HG03159 (cell line): Measurements from ENCODE around the gene CISH.

ENCODE experiments used
- ATAC-seq: cut with Tn5 transposase; IDR thresholded peaks from one replicate; pipeline ENCODE4 v1.9.1; 2021; ENCODE audit warnings: mild to moderate bottlenecking, moderate library complexity; ENCODE audit not compliant: unreplicated experiment

The CISH gene

DNA sequence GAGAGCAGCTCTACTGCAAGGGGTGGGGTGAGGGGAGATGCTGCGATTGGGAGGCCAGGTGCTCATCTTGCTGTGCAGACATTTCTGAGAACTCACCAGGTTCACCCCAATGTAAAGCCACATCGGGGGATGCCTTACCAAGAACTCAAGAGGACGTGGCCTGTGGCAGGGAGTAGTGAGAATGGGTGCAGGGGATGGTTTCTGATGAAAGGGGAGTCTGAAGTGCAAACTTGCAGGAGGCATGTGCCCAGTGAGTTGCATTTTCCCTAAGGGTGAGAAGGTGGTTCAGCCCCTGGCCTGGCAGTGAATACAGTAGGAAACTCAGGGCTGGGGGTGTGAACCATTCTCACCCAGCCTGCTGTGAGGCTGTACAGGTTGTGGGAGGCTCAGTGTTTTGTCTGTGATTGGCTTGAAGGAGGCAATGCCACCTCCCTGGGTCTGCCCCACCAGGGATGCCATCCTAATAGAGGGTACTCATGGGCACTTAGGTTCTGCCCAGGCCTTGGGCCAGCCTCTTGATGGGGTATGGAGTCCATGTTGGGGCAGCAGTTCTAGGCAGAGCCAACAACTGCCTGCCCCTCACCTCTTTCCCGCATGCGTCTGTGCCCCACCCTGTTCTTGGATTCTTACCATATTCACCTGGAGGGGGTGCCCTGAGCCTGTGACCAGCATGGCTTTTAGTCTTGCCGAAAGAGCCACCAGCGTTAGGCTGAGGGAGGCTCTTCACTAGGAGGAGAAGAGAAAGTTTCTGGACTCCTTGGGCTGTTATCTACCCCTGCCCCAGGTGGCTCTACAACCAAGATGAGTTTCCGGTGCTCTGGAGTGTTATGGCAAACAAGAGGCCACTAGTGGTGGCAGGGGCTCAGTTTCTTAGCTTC lies 37.8 kb downstream of the CISH start:
- ATAC-seq = no peak

DNA sequence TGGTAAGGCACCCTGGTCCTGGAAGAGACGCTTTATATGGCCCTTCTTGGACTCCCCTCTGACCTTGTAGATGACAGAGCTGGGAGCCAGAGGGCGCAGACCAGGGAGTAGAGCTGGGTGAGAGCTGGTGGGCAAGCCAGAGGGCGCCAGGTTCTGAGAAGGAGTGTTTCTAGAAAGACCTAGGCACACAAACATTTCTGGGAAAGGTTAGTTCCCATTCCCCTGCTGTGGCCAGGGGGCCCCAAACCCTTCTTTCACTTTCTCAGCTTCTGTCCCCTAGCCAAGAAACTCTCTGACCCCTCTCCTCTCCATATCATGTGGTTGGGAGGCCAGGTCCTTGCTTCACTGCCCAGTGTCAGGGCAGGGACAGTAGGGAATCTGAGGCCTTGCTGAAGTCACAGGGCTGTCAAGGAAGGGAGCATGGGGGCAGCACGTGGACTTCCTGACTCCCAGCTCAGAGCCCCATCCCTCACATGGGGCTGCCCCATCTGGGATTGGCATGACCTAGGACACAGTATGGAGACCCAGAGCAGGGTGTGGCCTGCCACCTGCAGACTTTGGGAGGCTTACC lies 38.7 kb downstream of the CISH start:
- no peak for ATAC-seq

DNA sequence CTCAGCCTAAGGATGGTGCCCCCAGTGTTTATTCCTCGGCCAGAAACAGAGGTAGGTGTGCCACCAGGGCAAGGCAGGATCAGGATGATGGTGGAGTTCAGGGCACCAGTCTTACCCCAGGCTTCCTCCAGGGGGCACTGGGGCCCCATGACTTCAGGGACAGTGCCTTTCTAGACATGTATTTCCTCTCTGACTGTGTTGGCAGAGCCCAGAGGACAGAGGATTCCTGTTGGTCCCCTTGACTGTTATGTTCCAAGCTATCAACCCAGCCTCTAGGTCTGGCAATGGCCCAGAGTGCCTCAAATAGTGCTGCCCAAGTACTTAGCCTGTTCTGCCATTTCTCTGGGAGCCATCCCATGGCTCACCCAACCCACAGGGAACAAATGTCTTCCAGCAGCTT lies 39.4 kb downstream of the CISH start:
- ATAC-seq = peak; percentile 29

DNA sequence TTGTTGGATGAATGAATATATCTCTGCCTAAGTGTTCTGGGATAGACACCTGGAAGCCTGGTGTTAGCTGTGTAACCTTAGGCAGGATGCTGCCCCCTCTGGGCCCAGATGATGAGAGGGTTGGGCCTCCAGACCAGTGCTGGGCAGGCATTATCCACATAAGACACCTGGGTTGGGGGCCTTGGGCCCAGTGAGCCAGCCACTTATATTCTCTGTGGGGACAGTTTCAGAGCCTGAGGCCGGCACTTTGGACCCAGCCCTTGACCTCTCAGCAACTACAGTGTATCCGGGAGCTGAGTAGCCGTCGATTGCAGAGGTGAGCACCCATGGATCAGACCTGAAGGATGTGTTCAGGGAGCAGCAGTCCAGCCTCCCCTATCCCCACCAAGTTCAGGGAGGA lies 40.1 kb downstream of the CISH start:
- ATAC-seq = no peak

DNA sequence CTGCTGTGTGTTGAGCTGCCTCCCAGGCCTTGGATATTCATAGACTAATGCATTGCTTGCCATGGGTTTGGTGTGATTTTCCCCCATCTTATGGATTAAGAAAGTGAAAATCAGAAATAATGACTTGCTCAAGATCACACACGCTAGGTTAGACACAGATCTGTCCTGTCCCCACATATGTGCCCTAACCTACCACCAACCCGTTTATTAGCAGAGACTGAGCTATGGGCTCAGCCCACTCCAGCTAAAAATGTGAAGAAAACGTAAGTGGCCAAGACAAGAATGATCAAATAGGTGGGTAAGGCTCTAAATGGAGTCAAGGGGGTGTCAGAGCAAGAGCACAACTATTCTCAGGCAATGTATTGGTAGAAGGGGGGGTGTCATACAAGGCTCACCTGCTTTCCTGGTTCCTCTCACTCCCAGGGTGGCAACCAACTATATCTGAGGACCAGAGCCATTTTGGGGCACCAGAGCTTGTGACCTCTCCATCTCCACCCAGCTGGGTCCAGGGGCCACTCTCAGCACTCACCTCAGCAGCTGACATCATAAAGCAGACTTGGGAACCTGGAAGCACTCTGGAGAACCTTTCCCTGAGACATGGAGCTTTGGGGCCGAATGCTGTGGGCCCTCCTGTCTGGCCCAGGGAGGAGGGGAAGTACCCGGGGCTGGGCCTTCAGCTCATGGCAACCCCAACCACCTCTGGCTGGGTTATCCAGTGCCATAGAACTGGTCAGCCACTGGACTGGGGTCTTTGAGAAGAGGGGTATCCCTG lies 40.9 kb downstream of the CISH start:
- ATAC-seq = no peak

DNA sequence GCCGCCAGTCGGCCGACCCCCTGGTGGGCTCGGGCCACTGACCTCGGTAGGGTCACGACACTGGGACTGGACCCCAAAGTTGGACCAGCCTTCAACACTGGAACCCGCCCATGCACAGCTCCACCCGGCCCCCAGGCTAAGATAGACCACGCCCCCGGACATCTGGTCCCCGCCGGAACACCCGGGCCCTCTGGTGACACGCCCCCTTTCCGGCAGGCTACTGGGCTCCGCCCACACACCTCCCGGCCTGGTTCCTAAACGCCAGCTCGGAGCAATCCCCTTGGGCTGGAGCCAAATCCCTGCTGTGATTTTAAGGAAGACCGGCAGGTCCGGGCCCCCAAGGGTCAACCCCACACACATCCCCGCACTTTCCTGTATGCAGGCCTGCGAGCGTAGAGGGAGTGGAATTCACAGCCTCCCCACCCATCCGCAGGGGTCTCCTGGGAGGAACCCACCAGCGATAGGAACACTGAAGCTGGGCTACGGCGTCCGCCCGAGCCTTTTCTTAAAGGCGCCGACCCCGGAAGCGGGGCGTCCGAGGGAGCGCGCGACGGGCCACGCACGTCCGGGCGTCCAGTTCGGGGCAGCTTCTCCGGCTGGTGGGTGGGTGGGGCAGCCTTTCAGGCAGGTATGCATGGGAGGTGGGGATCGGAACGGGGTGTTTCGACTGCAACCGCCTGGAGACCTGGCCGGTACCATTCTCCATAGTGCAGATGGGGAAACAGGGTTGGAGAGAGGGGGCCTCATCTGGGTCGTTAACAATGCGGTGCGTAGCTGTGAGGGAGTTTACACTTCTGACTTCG lies 42.4 kb downstream of the CISH start, which contains the start of gene HEMK1:
Gene HEMK1, plus strand, starts transcription at position 576 of the 803 bp plus-strand sequence. CDS start 1,583 bp downstream, outside the sequence.
- ATAC-seq = peak; percentile 66

DNA sequence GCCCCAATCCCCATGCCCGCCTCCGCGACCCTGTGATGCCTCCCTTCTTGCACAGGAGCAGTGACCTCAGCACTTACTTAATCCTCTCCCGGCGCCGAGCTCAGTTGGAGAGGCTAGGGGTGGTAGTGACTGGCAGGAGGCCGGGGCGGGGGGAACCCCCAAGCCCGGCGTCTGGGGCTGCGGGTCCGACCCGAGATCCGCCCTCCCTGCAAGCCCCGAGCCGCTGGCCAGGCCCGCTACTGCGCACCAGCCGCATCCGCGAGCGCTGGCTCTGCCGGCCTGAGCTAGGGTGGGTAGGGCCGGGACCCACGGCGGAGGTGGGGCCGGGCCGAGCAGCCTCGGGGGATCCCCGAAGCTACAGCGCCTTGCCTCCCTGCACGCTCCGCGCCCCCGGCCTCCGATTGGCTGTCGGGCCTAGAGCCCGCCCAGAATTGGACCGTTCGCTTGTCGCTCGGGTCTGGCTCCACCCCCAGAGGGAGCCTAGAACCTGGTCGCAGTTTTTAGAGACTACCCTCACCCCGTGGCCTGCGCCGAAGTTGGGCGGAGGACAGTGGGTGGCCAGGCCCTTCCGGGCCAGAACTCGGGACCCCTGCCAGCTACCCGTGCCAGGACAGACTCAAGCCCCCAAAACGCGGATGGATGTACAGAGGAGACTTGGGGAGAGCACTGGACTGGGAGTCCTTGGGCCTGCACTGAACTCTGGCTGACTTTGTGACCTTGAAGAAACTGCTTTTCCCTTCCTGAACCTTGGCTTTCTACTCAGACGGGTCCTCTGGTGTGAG lies 44.0 kb downstream of the CISH start, which contains the start of gene C3orf18:
Gene C3orf18, minus strand, starts transcription at position 362 of the 782 bp plus-strand sequence. CDS start 2,048 bp downstream, outside the sequence.
- peak; percentile 75 for ATAC-seq

DNA sequence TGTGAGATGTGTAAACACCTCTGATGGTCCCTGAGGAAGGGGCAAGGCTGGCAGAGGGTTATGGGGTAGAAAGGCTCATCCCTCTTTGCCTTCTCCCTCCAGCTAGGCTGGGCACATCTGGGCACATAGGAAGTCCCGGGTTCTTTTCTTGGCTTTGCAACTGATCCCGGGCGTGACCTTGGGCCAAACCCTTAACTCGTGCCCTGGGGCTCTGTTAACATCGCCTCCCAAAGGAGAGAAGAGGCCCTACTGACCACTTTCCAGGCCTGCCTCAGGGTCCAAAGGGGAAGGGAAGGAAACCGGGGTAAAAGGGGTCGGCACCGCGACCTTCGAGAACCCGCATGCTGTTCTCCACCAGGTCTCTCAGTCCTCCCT lies 44.6 kb downstream of the CISH start:
- no peak for ATAC-seq

DNA sequence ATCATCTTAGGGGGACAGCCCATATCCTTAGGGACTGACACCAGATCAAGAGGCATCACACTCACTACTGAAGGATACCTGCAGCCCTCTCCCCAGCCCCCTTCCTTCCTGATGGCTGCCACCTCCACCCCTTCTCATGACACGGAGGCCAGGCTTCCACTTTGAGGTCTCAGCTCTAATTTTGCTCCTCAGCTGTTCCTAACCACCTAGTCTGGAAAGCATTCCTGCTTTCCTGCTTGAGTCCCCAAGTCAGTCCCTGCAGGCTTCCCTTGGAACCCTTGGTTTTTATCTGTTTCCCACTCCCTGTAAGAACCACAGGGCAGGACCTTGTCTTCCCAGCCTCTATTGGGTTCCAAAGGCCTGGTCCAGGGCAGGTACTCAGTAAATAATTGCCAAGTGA lies 47.3 kb downstream of the CISH start:
- ATAC-seq = no peak

DNA sequence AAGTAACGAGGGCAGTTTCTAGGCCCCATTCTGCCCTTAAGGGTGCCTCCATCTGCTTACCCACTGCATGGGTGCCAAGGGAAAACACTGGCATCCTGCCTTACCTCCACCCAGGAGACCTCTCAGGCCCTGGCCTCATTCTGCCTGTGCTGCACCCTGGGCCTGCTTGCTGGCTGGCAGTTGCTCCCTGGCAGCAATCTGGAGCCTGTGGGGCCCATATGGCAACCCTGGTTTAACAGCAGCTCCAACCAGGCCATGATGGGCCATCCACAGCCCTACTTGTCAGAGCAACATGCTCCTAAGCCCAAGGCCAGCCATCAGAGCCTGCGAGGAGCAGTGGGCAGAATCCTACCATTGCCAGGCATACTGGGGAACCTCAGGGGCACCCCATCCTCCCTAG lies 47.7 kb downstream of the CISH start:
- no peak for ATAC-seq

DNA sequence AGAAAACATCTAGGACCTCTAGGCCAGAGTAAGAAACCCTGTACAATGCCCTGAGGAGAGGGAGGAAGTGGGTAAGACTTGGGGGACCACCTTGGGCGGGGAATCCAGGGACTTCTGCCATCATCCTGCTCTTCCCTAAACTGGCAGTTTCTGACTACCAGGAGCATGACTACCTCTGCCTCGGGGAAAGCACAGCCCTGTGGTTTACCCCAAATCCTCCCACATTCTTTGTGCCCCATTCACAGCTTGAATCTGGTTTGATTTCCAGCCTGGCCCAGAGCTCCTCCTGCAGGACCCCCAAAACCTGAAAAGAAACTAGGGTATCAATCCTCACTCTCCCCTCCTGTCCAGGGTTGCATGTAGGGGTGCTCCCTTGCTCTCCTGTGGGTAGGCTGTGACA lies 48.7 kb downstream of the CISH start:
- ATAC-seq = no peak

DNA sequence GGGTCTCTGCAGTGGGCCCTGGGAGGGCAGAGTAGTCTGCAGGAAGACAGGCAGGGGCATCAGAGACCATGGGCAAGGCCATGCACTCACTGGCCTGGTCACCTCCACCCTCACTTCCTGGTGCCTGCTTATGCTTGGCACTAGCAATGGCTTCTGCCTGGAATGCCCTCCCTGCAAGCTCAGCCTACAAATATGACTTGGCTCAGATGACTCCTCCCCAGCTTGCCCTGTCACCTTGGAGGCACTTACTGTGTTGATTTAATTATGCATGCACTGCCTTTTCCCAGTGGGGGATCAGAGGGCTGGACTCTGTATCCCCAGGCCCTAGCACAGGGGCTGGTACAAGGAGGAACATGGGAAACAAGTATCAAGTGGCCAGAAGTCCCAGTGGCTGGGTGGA lies 51.9 kb downstream of the CISH start:
- no peak for ATAC-seq

DNA sequence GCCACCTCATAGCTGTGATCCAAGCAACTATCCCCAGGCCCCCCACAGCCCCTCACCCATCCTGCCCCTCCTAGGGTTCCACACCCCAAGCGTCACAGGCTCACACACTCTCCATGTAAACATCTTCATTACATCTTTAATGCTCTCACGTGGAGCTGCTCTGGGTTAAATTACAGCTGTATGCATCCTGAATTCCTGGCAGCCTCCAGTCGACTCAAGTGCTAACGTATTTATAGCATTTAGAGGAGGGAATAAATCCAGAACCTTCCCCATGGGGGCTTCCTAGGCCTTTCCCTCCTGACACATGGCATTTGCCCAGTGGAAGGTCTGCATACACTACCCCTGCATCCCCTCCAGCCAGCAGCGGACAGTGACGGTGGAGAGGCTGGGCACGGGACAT lies 53.7 kb downstream of the CISH start:
- ATAC-seq = no peak

DNA sequence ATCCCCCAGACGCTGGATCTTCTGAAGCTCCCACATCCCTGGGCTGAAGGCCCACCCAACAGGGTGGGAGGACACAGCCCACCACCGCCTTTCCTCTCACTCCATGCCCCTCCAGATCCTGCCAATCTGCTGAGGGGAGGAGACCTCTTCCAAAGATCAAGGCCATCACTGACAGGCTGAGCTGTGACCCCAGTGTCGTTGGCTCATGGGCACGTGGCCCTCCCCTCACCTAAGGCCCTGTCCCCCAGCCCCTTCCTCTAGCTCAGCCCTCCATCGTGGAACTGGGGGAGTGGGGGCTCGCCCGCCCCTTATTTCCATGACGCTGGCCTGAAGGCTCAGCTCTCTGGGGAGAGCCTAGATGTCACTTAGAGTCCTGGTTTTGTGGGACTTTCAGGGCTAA lies 54.5 kb downstream of the CISH start:
- no peak for ATAC-seq
